GM19043 (cell line): Measurements from ENCODE around the gene HNRNPL.
"Not testable (repeated sequence)": the region's sequence is repeated elsewhere in the genome, so short reads cannot be mapped to it uniquely, and the experiment has no call there.

Source experiments
- ATAC-seq: cut with Tn5 transposase; IDR thresholded peaks from one replicate; pipeline ENCODE4 v1.9.1; 2021; ENCODE audit warnings: low read depth; ENCODE audit not compliant: unreplicated experiment

The HNRNPL gene

GRCh38 chr19:38869836-38870607 is 20.2 kb upstream of the HNRNPL start:
- peak; percentile 49 for ATAC-seq

- no peak for ATAC-seq
Measured at GRCh38 chr19:38869160-38869835, 19.5 kb upstream of the HNRNPL start.

GRCh38 chr19:38868551-38868950 is 18.8 kb upstream of the HNRNPL start:
- ATAC-seq = no peak

- ATAC-seq = no peak
Measured at GRCh38 chr19:38867171-38867780, 17.5 kb upstream of the HNRNPL start.

- ATAC-seq = no peak
Measured at GRCh38 chr19:38862321-38863059, 12.7 kb upstream of the HNRNPL start.

- ATAC-seq = no peak
Measured at GRCh38 chr19:38861368-38861767, 11.6 kb upstream of the HNRNPL start.

- ATAC-seq = not testable (repeated sequence)
Measured at GRCh38 chr19:38859631-38860204, 9.9 kb upstream of the HNRNPL start.

- no peak for ATAC-seq
Measured at GRCh38 chr19:38856813-38857212, 7.0 kb upstream of the HNRNPL start.

- not testable (repeated sequence) for ATAC-seq
Measured at GRCh38 chr19:38855751-38856150, 6.0 kb upstream of the HNRNPL start.

- not testable (repeated sequence) for ATAC-seq
Measured at GRCh38 chr19:38854961-38855360, 5.2 kb upstream of the HNRNPL start.

- no peak for ATAC-seq
Measured at GRCh38 chr19:38853214-38853613, 3.4 kb upstream of the HNRNPL start.

- ATAC-seq = no peak
Measured at GRCh38 chr19:38852231-38853044, 2.7 kb upstream of the HNRNPL start.

GRCh38 chr19:38851622-38852230 is 1.9 kb upstream of the HNRNPL start:
- no peak for ATAC-seq

GRCh38 chr19:38850976-38851621 is 1.3 kb upstream of the HNRNPL start:
- no peak for ATAC-seq

- ATAC-seq = peak; percentile 69
Measured at GRCh38 chr19:38850436-38850975, 720 bp upstream of the HNRNPL start.

GRCh38 chr19:38849147-38849859 is 483 bp downstream of the HNRNPL start:
- ATAC-seq = no peak

- no peak for ATAC-seq
Measured at GRCh38 chr19:38848299-38849146, 1.3 kb downstream of the HNRNPL start.
